ENCODE data around the gene PCDHGA1. TPM values are rescaled to one million over a fixed set of nuclear protein-coding genes. Genes with fewer than 3 reads are reported as not detected.
"Not testable (repeated sequence)": the region's sequence is repeated elsewhere in the genome, so short reads cannot be mapped to it uniquely, and the experiment has no call there.

PCDHGA1 gene
- total RNA-seq, 1 donor from 2014 or later, result 0.31 TPM

DNA sequence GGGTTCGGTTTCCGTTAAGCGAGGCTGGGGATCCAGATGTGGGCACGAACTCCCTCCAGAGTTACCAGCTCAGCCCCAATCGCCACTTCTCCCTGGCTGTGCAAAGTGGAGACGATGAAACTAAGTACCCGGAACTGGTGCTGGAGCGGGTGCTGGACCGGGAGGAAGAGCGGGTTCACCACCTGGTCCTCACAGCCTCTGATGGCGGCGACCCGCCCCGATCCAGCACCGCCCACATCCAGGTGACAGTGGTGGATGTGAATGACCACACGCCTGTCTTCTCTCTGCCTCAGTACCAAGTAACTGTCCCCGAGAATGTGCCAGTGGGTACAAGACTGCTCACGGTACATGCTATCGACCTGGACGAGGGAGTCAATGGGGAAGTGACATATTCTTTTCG lies 53.0 kb downstream of the PCDHGA1 start:
- peaks cover 1% of the 10 kb centered on the region for H3K36me3 Mint-ChIP-seq
- H3K4me1 Mint-ChIP-seq (ENCODE audit: unreplicated experiment), result no peaks in the 10 kb centered on the region
- H3K4me3 Mint-ChIP-seq, result no peak overlapping the region
- no peaks in the 10 kb centered on the region for H3K27me3 Mint-ChIP-seq
- H3K27ac Mint-ChIP-seq, result no peak overlapping the region
- no peaks in the 10 kb centered on the region for H3K9me3 Mint-ChIP-seq
- TF ChIP-seq, protein P1, sequence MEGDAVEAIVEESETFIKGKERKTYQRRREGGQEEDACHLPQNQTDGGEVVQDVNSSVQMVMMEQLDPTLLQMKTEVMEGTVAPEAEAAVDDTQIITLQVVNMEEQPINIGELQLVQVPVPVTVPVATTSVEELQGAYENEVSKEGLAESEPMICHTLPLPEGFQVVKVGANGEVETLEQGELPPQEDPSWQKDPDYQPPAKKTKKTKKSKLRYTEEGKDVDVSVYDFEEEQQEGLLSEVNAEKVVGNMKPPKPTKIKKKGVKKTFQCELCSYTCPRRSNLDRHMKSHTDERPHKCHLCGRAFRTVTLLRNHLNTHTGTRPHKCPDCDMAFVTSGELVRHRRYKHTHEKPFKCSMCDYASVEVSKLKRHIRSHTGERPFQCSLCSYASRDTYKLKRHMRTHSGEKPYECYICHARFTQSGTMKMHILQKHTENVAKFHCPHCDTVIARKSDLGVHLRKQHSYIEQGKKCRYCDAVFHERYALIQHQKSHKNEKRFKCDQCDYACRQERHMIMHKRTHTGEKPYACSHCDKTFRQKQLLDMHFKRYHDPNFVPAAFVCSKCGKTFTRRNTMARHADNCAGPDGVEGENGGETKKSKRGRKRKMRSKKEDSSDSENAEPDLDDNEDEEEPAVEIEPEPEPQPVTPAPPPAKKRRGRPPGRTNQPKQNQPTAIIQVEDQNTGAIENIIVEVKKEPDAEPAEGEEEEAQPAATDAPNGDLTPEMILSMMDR (conservative IDR thresholded peaks at IDR 0.05), result no peak
- no peak for DNase-seq (ENCODE audit: extremely low spot score, unreplicated experiment)

DNA sequence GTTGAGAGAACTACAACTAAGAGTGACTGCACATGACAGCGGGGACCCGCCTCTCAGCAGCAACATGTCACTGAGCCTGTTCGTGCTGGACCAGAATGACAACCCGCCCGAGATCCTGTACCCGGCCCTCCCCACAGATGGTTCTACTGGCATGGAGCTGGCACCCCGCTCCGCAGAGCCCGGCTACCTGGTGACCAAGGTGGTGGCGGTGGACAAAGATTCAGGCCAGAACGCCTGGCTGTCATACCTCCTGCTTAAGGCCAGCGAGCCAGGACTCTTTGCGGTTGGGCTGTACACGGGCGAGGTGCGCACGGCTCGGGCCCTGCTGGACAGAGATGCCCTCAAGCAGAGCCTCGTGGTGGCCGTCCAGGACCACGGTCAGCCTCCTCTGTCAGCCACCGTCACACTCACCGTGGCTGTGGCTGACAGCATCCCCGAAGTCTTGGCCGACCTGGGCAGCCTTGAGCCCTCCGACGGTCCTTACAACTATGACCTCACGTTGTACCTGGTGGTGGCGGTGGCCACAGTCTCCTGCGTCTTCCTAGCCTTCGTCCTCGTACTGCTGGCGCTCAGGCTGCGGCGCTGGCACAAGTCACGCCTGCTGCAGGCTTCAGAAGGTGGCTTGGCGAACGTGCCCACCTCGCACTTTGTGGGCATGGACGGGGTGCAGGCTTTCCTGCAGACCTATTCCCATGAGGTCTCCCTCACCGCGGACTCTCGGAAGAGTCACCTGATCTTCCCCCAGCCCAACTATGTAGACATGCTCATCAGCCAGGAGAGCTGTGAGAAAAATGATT lies 54.4 kb downstream of the PCDHGA1 start:
- H3K36me3 Mint-ChIP-seq, result peaks cover 7% of the 10 kb centered on the region
- DNase-seq (ENCODE audit: extremely low spot score, unreplicated experiment), result peak; percentile 58
- TF ChIP-seq, protein P1 (conservative IDR thresholded peaks at IDR 0.05), result no peak
- H3K27me3 Mint-ChIP-seq, result no peaks in the 10 kb centered on the region
- H3K9me3 Mint-ChIP-seq, result no peaks in the 10 kb centered on the region
- H3K27ac Mint-ChIP-seq, result no peak overlapping the region
- no peaks in the 10 kb centered on the region for H3K4me1 Mint-ChIP-seq (ENCODE audit: unreplicated experiment)
- H3K4me3 Mint-ChIP-seq, result no peak overlapping the region

DNA sequence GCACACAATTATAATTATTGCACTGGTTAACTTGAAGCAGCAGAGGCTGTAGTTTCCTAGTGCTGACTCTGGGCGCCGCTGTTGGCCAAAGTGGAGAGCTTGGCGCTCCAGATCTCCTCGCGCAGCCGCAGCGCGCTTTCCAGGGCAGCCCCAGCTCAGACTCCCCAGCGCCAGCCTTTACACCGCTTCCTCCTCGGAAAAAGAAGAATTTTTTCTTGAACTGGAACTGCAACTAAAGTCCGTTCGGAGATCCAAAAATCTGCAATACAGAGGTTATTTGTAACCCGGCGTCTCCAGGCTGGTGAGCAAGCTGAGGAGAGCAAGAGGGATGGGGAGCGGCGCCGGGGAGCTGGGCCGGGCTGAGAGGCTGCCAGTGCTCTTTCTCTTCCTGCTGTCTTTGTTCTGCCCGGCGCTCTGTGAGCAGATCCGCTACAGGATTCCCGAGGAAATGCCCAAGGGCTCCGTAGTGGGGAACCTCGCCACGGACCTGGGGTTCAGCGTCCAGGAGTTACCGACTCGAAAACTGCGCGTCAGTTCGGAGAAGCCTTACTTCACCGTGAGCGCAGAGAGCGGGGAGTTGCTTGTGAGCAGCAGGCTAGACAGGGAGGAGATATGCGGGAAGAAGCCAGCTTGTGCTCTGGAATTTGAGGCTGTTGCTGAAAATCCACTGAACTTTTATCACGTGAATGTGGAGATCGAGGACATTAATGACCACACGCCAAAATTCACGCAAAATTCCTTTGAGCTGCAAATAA lies 57.4 kb downstream of the PCDHGA1 start, which contains the start of gene PCDHGB4:
Gene PCDHGB4 (plus strand): TSS at position 142 of the 755 bp plus-strand sequence. CDS start 187 bp downstream, at position 329.
- not testable (repeated sequence) for H3K27ac Mint-ChIP-seq; H3K9me3 Mint-ChIP-seq; H3K27me3 Mint-ChIP-seq; H3K4me1 Mint-ChIP-seq (ENCODE audit: unreplicated experiment)
- H3K4me3 Mint-ChIP-seq, result peak within 1 kb of the TSS; percentile 85
- TF ChIP-seq, protein P1 (conservative IDR thresholded peaks at IDR 0.05), result peak; percentile 67
- peak; percentile 67 for DNase-seq (ENCODE audit: extremely low spot score, unreplicated experiment)
- H3K36me3 Mint-ChIP-seq, result peaks cover 16% of the 10 kb centered on the region

DNA sequence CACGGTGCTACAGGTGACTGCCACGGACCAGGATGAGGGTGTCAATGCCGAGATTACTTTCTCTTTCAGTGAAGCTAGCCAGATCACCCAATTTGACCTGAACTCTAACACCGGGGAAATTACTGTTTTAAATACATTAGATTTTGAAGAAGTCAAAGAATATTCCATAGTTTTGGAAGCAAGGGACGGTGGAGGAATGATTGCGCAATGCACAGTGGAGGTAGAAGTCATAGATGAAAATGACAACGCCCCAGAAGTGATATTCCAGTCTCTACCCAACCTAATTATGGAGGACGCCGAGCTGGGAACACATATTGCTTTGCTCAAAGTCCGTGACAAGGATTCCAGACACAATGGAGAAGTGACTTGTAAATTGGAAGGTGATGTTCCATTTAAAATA lies 58.3 kb downstream of the PCDHGA1 start:
- no peak for DNase-seq (ENCODE audit: extremely low spot score, unreplicated experiment)
- Mint-ChIP-seq H3K27me3 (no peaks in the 10 kb centered on the region), H3K36me3 (peaks cover 16% of the 10 kb centered on the region), H3K27ac (no peak overlapping the region), H3K4me3 (peak overlapping the region; percentile 68), H3K9me3 (peaks cover 6% of the 10 kb centered on the region), H3K4me1 (ENCODE audit: unreplicated experiment) (no peaks in the 10 kb centered on the region)
- TF ChIP-seq, protein P1 (conservative IDR thresholded peaks at IDR 0.05), result no peak

DNA sequence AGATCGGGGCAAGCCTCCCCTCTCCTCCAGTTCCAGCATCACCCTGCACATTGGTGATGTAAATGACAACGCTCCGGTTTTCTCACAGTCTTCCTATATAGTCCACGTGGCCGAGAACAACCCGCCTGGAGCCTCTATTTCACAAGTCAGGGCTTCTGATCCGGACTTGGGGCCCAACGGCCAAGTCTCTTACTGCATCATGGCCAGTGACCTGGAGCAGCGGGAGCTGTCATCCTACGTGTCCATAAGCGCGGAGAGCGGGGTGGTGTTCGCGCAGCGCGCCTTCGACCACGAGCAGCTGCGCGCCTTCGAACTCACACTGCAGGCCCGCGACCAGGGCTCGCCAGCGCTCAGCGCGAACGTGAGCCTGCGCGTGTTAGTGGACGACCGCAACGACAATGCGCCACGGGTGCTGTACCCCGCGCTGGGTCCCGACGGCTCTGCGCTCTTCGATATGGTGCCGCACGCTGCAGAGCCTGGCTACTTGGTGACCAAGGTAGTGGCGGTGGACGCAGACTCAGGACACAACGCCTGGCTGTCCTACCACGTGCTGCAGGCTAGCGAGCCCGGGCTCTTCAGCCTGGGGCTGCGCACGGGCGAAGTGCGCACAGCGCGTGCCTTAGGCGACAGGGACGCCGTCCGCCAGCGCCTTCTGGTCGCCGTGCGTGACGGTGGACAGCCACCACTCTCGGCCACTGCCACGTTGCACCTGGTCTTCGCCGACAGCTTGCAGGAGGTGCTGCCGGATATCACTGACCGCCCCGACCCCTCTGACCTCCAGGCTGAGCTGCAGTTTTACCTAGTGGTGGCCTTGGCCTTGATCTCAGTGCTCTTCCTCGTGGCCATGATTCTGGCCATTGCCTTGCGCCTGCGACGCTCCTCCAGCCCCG lies 59.1 kb downstream of the PCDHGA1 start:
- no peaks in the 10 kb centered on the region for H3K4me1 Mint-ChIP-seq (ENCODE audit: unreplicated experiment)
- peak; percentile 55 for DNase-seq (ENCODE audit: extremely low spot score, unreplicated experiment)
- peak overlapping the region; percentile 4 for H3K27ac Mint-ChIP-seq
- H3K9me3 Mint-ChIP-seq, result peaks cover 10% of the 10 kb centered on the region
- TF ChIP-seq, protein P1 (conservative IDR thresholded peaks at IDR 0.05), result no peak
- H3K36me3 Mint-ChIP-seq, result peaks cover 20% of the 10 kb centered on the region
- H3K27me3 Mint-ChIP-seq, result no peaks in the 10 kb centered on the region
- no peak overlapping the region for H3K4me3 Mint-ChIP-seq
